ENCODE results near the gene NPBWR2. TPM values are rescaled to one million over a fixed set of nuclear protein-coding genes. Genes with fewer than 3 reads are reported as not detected.
A peak's percentile ranks its signal among the peaks of the same experiment; 100 is the strongest.

The NPBWR2 gene
- total RNA-seq, 1 donor from 2014 or later = not detected

GRCh38 chr20:64107736-64108457 lies 532 bp upstream of the NPBWR2 start:
- H3K27me3 Mint-ChIP-seq (ENCODE audit: insufficient read depth, low read depth) = peaks cover 23% of the 10 kb centered on the region
- Histone ChIP-seq H3K36me3 (no peaks in the 10 kb centered on the region), H2AFZ (replicated peaks) (no peak overlapping the region), H3K9ac (no peak overlapping the region), H3K4me3 (no peak overlapping the region), H3F3A (ENCODE audit: low read depth) (no peaks in the 10 kb centered on the region), H3K9me3 (ENCODE audit: low read depth) (no peaks in the 10 kb centered on the region), H3K27ac (no peak overlapping the region), H4K20me1 (ENCODE audit: low read depth) (peaks cover 9% of the 10 kb centered on the region), H3K4me2 (no peak overlapping the region), H3K27me3 (peaks cover 14% of the 10 kb centered on the region), H3K79me2 (ENCODE audit: low read depth) (no peaks in the 10 kb centered on the region), H3K4me1 (no peaks in the 10 kb centered on the region)
- H3K27ac Mint-ChIP-seq = no peak overlapping the region
- peaks cover 10% of the 10 kb centered on the region for H3K4me1 Mint-ChIP-seq
- TF ChIP-seq EZH2phosphoT487 (IDR thresholded peaks at IDR 0.05) (no peak), EZH2 (IDR thresholded peaks at IDR 0.05) (no peak)
- TF ChIP-seq, protein P1, sequence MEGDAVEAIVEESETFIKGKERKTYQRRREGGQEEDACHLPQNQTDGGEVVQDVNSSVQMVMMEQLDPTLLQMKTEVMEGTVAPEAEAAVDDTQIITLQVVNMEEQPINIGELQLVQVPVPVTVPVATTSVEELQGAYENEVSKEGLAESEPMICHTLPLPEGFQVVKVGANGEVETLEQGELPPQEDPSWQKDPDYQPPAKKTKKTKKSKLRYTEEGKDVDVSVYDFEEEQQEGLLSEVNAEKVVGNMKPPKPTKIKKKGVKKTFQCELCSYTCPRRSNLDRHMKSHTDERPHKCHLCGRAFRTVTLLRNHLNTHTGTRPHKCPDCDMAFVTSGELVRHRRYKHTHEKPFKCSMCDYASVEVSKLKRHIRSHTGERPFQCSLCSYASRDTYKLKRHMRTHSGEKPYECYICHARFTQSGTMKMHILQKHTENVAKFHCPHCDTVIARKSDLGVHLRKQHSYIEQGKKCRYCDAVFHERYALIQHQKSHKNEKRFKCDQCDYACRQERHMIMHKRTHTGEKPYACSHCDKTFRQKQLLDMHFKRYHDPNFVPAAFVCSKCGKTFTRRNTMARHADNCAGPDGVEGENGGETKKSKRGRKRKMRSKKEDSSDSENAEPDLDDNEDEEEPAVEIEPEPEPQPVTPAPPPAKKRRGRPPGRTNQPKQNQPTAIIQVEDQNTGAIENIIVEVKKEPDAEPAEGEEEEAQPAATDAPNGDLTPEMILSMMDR (IDR thresholded peaks at IDR 0.05) = no peak
- peak overlapping the region; percentile 31 for H3K4me3 Mint-ChIP-seq
- no peaks in the 10 kb centered on the region for H3K36me3 Mint-ChIP-seq
- no peak for DNase-seq (ENCODE audit: low spot score)
- H3K9me3 Mint-ChIP-seq = no peaks in the 10 kb centered on the region

GRCh38 chr20:64106435-64106961 lies 867 bp downstream of the NPBWR2 start:
- Mint-ChIP-seq H3K27ac (no peak overlapping the region), H3K4me3 (no peak overlapping the region), H3K27me3 (ENCODE audit: insufficient read depth, low read depth) (peaks cover 25% of the 10 kb centered on the region), H3K36me3 (no peaks in the 10 kb centered on the region), H3K4me1 (peaks cover 13% of the 10 kb centered on the region), H3K9me3 (no peaks in the 10 kb centered on the region)
- Histone ChIP-seq H3K4me1 (peaks cover 4% of the 10 kb centered on the region), H4K20me1 (ENCODE audit: low read depth) (peaks cover 9% of the 10 kb centered on the region), H3F3A (ENCODE audit: low read depth) (no peaks in the 10 kb centered on the region), H3K4me3 (no peak overlapping the region), H3K9me3 (ENCODE audit: low read depth) (no peaks in the 10 kb centered on the region), H3K27me3 (peaks cover 28% of the 10 kb centered on the region), H3K9ac (no peak overlapping the region), H3K79me2 (ENCODE audit: low read depth) (no peaks in the 10 kb centered on the region), H3K36me3 (no peaks in the 10 kb centered on the region), H2AFZ (replicated peaks) (no peak overlapping the region), H3K27ac (no peak overlapping the region), H3K4me2 (no peak overlapping the region)
- TF ChIP-seq, protein P1 (IDR thresholded peaks at IDR 0.05) = no peak
- TF ChIP-seq EZH2phosphoT487 (IDR thresholded peaks at IDR 0.05) = no peak
- TF ChIP-seq EZH2 (IDR thresholded peaks at IDR 0.05) = no peak
- no peak for DNase-seq (ENCODE audit: low spot score)

GRCh38 chr20:64105846-64106434 lies 1.4 kb downstream of the NPBWR2 start:
- peaks cover 30% of the 10 kb centered on the region for H3K27me3 Mint-ChIP-seq (ENCODE audit: insufficient read depth, low read depth)
- DNase-seq (ENCODE audit: low spot score) = no peak

More at GRCh38 chr20:64105846-64106434, 1.4 kb downstream of the NPBWR2 start:
- Histone ChIP-seq H2AFZ (replicated peaks) (no peak overlapping the region), H3K79me2 (ENCODE audit: low read depth) (no peaks in the 10 kb centered on the region), H3K36me3 (no peaks in the 10 kb centered on the region), H3F3A (ENCODE audit: low read depth) (no peaks in the 10 kb centered on the region), H3K4me2 (no peak overlapping the region), H3K4me3 (no peak overlapping the region), H3K27ac (no peak overlapping the region), H4K20me1 (ENCODE audit: low read depth) (peaks cover 9% of the 10 kb centered on the region), H3K9ac (no peak overlapping the region), H3K4me1 (peaks cover 4% of the 10 kb centered on the region), H3K27me3 (peaks cover 34% of the 10 kb centered on the region), H3K9me3 (ENCODE audit: low read depth) (no peaks in the 10 kb centered on the region)
- no peak overlapping the region for H3K27ac Mint-ChIP-seq
- no peak overlapping the region for H3K4me3 Mint-ChIP-seq
- no peaks in the 10 kb centered on the region for H3K36me3 Mint-ChIP-seq
- H3K4me1 Mint-ChIP-seq = peaks cover 15% of the 10 kb centered on the region
- no peak for TF ChIP-seq EZH2 (IDR thresholded peaks at IDR 0.05)
- TF ChIP-seq, protein P1 (IDR thresholded peaks at IDR 0.05) = no peak
- TF ChIP-seq EZH2phosphoT487 (IDR thresholded peaks at IDR 0.05) = no peak
- no peaks in the 10 kb centered on the region for H3K9me3 Mint-ChIP-seq
